ENCODE data around the gene ISG15.
"Not testable (repeated sequence)": the region's sequence is repeated elsewhere in the genome, so short reads cannot be mapped to it uniquely, and the experiment has no call there.

ISG15 gene

GRCh38 chr1:991895-992294 is 21.4 kb upstream of the ISG15 start:
- no peak for DNase-seq
- no peaks in the 10 kb centered on the region for H3K27me3 ChIP-seq (replicated peaks)
- no peak overlapping the region for H3K4me3 ChIP-seq (ENCODE audit: low read depth, low read length)
- no peak overlapping the region for H3K27ac ChIP-seq
- H3K36me3 ChIP-seq (replicated peaks): no peaks in the 10 kb centered on the region
- in situ Hi-C loops (cut with HindIII; ENCODE audit: low pct_ligation_motif_present, low sequenced_read_pairs): no loop called here
- TF ChIP-seq CTCF (IDR thresholded peaks at IDR 0.05; ENCODE audit: low read depth, low read length, missing control alignments): no peak

- TF ChIP-seq CTCF (IDR thresholded peaks at IDR 0.05; ENCODE audit: low read depth, low read length, missing control alignments): no peak
- Histone ChIP-seq H3K27ac (no peak overlapping the region), H3K27me3 (replicated peaks) (no peaks in the 10 kb centered on the region), H3K36me3 (replicated peaks) (no peaks in the 10 kb centered on the region), H3K4me3 (ENCODE audit: low read depth, low read length) (no peak overlapping the region)
- in situ Hi-C loops (cut with HindIII; ENCODE audit: low pct_ligation_motif_present, low sequenced_read_pairs): no loop called here
- DNase-seq: no peak
These were observed 20.9 kb upstream of the ISG15 start for GRCh38 chr1:992362-992761.

- no peak for DNase-seq
- no peaks in the 10 kb centered on the region for H3K27me3 ChIP-seq (replicated peaks)
- no peak for TF ChIP-seq CTCF (IDR thresholded peaks at IDR 0.05; ENCODE audit: low read depth, low read length, missing control alignments)
- in situ Hi-C loops (cut with HindIII; ENCODE audit: low pct_ligation_motif_present, low sequenced_read_pairs): no loop called here
- H3K36me3 ChIP-seq (replicated peaks): no peaks in the 10 kb centered on the region
- no peak overlapping the region for H3K27ac ChIP-seq
- no peak overlapping the region for H3K4me3 ChIP-seq (ENCODE audit: low read depth, low read length)
These were observed 19.8 kb upstream of the ISG15 start for GRCh38 chr1:993379-993995.

DNA sequence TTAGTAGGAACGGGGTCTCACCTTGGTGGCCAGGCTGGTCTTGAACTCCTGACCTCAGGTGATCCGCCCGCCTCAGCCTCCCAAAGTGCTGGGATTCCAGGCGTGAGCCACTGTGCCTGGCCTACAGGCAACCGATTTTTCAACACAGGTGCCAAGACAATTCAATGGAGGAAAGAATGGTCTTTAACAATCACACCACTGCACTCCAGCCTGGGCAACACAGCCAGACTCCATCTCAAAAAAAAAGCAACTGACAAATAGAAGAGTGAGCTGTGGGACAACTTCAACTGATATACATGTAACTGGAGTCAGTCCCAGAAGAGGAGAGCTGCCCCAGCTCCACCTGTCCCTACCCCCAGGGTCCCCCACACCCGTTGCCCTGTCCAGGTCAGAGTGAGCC is 18.8 kb upstream of the ISG15 start:
- H3K36me3 ChIP-seq (replicated peaks); H3K4me3 ChIP-seq (ENCODE audit: low read depth, low read length); in situ Hi-C loops (cut with HindIII; ENCODE audit: low pct_ligation_motif_present, low sequenced_read_pairs); H3K27ac ChIP-seq; H3K27me3 ChIP-seq (replicated peaks); DNase-seq: not testable (repeated sequence)

GRCh38 chr1:995665-996633 is 17.3 kb upstream of the ISG15 start:
- in situ Hi-C loops (cut with HindIII; ENCODE audit: low pct_ligation_motif_present, low sequenced_read_pairs): no loop called here

More at GRCh38 chr1:995665-996633, 17.3 kb upstream of the ISG15 start:
- Histone ChIP-seq H3K4me3 (ENCODE audit: low read depth, low read length) (no peak overlapping the region), H3K27me3 (replicated peaks) (no peaks in the 10 kb centered on the region), H3K27ac (no peak overlapping the region), H3K36me3 (replicated peaks) (no peaks in the 10 kb centered on the region)
- DNase-seq: no peak
- no peak for TF ChIP-seq CTCF (IDR thresholded peaks at IDR 0.05; ENCODE audit: low read depth, low read length, missing control alignments)
